Measurements from ENCODE around the gene MTHFD1L.

The MTHFD1L gene

DNA sequence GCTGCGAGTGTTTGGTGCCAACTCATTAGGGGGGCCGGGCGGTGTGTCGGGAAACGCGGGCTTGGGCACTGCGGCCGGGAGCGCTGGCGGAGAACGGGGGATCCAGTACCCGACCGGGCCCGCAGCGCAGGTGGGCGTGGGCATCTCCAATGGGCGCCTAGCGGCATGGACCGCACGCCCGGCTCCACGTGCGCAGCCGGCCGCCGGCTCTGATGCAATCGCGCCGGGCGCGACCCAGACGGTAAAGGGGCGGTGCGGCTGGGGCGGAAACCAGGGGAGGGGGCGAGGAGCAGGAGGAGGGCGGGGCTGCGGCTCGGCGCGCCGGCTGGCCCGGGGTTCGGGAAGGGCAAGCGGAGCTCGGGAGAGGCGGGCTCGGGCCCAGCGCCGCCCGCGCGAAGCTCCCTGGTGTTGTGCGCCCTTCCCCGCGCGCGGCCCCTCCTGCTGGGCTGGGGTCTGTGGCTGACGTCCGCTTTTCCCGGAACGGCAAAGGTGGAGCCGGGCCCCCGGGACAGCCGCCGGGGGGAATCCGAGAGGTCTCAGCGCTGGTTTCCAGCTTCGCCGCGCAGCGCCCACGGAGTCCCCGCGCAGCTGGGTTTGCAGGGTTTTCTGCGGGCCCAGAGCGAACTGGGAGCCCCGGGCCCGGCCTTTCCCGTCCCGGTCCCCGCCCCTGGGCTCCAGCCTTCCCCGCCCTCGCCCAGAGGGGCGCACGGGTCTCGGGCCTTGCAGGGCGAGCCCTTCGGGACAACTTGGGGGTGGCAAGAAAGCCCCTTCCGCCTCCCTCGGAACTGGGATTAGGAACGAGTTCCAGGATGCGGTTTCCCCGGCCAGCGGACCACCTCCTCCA lies 867 bp downstream of the MTHFD1L start:
- DNase-seq = peak; percentile 46 to 91 (median 54)

DNA sequence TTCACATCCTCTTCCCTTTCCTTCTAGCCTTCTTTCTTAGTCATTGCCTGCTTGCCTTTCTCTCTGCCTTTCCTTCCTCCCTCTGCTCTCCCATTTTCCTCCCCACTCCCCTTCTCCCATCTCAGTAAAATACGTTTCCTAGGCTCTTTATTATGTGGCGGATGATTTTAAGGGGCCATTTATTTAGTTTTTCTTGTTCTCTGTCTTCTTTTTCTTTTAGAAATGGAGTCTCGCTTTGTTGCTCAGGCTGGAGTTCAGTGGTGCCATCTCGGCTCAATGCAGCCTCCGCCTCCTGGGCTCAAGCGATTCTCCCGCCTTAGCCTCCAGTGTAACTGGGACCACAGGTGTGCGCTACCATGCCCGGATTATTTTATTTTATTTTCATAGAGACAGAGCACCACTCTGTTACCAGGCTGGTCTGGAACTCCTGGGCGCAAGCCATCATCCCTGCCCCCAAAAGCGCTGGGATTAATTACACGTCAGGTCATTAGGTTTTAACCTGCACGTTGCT lies 1.5 kb downstream of the MTHFD1L start:
- no peak for DNase-seq

DNA sequence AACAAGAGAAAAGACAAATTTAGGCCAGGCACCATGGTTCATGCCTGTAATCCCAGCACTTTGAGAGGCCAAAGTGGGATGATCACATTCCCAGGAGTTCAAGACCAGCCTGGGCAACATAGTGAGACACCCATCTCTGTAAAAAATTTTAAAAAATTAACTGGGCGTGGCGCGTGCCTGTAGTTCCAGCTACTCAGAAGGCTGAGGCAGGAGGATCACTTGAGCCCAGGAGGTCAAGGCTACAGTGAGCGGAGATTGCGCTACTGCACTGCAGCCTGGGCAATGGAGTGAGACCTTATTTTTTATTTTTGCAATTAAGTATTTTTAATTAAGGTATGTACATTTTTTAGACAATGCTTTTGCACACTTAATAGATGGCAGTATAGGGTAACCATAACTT lies 3.3 kb downstream of the MTHFD1L start:
- no peak for DNase-seq

DNA sequence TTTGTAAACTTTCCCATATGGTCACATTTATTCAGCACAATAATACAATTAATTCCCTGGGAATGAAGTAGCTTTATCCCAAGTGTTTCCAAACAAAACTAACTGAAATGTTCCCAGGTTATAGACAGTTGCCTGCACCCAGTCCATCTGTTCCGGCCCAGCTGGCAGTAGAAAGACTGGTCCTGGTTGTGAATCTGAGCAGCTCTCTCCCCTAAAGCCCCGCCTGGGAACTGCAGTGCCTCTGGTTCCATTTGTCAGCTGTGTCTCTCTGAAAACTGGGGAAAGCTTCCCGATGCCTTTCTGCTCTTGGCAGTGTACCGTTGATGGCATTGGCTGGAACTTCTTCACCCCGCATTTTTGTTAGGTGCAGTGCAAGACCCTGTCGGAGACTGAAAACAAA lies 8.7 kb downstream of the MTHFD1L start:
- no peak for DNase-seq

DNA sequence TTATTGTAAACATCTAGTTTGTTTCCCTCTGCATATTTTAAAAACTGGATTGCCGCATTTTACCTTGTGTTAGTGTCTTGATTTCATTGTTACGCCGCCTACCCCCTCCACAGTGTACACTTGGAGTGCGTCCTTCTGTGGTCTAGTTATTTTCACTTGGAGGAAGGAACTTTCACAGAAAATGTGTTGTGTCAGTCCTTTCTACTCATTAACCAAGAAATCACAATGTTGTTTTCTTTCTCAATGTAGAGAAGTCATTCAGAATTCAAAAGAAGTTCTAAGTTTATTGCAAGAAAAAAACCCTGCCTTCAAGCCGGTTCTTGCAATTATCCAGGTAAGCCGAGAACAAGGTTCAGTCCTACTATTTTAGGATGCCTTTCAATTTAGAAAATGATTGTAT lies 10.3 kb downstream of the MTHFD1L start:
- no peak for DNase-seq

DNA sequence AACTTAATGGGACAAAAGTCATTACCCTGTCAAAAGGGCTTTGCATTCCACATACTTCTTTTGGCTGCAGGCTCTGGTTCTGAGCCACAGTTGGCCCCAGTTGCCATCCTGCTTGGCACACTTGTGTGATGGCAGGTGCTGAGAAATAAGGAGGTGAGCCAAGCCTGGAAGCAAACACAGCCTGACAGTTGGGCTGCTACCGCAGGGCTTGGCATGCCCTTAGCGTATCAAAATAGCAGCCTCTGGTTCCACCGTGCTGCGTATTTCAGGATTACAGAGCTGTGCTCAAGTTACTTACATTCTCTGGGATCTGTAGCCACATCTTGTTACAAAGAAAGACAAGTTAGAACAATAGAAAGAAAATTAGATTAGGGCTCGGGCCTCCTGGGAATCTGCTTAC lies 11.1 kb downstream of the MTHFD1L start:
- no peak for DNase-seq

DNA sequence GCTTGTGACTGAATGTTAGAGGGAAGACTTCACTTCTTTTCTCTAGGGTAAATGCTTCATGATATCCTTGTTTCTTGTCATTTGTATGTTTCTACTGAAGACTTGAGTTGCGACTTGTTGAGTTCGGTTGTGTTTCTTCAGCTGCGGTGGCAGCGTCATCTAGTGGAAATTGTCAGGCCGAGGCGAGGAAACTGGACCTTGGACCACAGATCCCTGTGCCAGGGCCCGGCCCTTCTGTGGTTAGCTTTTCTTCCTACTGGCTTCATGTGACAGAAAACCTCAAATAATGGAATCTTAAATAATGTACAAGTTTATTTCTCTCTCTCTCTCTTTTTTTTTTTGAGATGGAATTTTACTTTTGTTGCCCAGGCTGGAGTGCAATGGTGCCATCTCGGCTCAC lies 12.4 kb downstream of the MTHFD1L start:
- no peak for DNase-seq

DNA sequence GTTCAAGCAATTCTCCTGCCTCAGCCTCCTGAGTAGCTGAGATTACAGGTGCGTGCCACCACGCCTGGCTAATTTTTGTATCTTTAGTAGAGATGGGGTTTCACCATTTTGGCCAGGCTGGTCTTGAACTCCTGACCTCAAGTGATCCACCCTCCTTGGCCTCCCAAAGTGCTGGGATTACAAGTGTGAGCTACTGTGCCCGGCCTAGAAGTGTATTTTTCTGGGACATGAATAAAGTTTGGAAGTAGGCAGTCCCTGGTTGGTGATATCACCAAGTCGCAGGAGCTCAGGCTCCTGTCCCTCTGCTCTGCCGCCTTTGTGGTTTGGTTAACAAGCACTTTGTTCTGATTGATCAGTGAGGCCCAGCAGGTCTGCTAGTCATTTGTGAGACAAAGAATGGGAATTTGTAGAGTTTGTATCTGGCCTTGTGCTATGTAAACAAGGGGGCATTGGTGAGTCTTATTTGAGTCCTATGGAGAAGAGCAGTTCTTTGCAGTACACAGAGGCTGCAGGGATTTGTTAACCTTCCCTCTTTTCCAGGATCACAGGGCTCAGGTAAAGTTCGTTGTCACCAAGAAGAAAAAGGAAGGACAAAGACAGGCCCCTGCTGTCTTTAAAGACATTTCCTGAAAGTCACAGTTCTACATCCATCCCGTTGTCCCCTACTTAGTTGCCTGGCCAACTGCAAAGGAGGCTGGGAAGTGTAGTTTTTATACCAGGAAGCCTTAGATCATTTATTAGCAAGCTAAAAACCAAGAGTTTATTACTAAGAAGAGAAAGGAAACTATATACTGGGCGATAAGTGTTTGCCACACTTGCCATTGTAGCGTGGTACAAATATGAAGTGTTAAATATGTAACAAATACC lies 13.1 kb downstream of the MTHFD1L start:
- DNase-seq = no peak

DNA sequence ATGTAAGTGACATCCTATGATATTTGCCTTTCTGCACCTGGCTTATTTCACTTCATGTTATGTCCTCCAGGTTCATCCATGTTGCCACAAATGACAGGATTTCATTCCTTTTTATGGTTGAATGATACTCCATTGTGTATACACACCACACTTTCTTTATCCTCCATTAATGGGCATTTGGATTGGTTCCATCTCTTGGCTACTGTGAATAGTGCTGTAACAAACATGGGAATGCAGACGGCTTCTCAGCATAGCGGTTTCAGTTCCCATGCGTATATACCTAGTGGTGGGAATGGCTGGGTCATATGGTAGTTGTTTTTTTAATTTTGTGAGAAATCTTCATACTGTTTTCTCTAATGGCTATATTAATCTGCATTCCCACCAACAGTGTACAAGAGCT lies 14.8 kb downstream of the MTHFD1L start:
- DNase-seq = no peak

DNA sequence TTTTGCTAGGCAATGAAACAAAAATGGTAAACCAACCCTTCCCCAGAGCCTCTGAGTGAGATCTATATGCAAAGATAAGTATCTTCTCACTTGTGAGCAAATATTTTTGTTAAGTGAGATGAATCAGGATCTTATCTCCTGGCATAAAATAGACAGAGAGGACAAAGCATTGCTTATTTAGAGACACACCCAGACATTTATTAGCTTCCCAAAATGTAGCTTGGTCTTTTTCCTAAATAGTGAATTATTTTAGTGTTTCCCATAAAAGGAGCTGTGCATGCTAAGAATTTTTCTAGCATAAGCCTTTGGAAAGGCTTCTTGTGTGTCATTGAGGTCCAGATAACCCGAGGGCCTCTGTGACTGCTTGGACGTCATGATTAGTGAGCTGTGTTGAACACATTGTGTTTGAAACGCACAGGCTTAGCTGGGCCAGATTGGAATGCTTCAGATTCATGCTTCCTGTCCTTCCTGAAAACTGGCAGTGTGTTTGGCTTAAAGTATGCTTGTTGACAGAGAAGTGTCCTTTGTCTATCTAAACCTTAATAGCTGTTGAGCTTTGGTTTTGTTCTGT lies 16.5 kb downstream of the MTHFD1L start:
- no peak for DNase-seq

DNA sequence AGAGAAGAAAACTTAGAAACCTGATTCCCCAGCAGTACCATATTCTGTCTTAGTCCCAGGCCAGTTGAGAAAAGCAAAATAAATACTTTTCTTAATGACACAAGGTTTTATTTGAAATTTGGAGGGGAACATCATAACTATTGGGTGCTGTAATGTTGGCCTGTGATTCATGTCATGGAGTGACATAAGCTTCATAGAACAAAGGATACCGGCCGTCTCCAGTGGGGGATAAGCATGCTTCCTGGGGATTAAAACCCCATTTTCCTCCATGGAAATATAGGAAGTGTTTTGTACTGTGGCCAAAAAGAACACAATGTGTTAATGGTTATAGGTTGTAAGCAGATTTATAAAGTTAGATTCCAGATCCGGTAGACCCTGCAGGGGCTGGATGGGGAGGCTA lies 18.0 kb downstream of the MTHFD1L start:
- no peak for DNase-seq

DNA sequence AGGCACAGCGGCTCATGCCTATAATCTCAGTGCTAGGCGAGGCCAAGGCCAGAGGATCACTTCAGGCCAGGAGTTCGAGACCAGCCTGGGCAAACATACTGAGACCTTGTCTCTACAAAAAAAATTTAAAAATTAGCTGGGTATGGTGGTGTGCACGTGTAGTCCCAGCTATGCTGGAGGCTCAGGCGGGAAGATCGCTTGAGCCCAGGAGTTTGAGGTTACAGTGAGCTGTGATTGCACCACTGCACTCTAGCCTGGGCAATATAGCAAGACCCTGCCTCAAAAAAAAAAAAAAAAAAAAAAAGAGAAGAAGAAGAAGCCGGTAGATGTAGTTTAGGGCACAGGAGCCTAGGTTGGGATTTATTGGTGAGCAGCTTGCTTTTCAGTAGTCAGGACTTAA lies 20.7 kb downstream of the MTHFD1L start:
- DNase-seq = no peak

DNA sequence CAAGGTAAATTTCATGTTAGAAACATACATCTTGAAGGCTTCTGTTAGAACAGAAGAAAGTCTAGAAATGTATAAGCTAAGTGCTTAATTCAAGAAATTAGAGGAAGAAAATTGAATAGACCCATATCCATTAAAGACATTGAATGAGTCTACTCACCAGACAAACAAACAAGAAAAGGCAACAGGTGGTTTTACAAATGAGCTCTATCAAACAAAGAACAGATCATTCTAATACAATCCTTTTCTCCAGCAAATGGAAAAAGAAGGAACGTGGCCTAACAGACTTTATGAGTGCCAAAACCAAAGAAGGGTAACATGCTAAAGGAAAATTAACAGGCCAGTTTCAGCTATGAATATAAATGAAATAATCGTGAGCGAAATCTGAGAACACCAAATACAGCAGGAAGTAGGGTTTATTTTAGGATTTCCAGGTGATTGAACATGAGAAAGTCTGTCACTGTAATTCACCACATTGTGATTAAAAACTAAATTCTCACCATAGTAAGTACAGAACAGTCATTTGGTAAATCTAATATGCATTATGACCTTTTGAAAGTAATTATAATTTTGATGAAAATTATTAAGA lies 22.6 kb downstream of the MTHFD1L start:
- DNase-seq = no peak

DNA sequence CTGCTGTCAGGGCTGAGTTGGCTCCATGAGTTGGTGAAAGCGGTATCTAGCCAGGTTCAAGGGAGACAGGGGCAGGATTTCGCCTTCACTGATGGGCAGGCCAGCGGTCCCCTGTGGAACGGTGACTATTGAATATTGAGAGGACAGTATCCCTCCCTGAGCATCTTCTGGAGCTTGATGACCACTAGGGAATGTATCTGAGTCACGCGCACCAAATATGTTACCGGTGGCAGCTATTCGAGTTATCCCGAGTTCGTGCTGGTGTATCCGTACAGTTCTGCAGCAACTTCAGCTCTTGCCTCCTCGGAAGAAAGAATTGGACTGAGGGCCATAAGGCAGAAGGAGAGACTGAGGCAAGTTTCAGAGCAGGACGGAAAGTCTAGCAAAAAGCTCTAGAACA lies 24.8 kb downstream of the MTHFD1L start:
- no peak for DNase-seq

DNA sequence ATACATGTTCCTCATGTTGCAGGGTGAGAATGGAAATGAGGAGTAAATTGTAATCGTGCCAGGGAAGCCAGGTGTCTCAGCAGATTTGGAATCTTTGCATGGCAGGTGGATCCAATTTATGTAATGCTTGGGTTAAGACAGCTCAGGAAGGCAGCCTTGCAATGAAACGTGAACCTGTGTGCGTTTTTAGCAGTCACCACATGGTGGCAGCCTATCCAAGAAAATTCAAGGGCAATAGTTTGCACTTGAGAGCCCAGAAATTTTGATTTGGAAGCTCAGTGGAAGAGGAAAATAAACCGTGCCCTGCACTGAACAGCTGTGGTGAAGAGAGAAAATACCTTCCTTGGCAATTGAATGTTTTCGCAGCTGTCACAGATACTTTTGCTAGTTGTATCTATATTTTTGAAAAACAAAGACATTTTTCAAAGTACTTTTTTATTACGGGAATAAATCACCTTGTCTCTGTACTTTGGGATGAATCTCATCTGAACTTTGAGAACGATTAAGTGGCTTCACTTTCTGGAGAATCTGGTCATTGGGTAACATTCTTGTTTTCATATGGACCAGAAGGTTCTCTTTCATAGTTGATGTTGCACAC lies 26.5 kb downstream of the MTHFD1L start:
- peak; percentile 17 to 50 (median 42) for DNase-seq

DNA sequence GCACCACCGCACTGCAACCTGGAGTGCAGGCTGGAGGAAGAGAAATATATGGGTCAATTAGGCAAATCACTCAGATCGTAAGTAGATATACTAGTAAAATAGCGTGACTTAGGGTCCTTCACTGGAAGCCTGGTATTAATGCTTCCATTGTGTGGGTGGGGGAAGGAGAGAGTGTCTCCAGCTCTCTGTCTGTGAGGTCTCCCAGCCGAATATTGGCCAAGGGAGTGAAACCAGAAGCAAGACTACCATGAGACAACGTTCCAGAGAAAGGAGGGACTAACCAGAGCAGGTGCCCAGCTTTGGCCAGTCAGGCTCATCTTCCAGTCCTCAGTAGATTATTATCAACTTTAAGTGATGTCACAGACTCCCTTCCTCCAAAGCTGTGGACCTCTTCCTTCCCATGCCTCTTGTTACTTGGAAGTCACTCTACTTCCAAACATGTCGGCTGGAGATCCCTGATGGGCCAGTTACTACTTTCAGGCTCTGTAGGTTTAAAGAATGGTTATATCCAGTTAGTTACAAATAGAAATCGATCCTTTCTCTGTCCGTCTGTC lies 28.8 kb downstream of the MTHFD1L start:
- DNase-seq = no peak

DNA sequence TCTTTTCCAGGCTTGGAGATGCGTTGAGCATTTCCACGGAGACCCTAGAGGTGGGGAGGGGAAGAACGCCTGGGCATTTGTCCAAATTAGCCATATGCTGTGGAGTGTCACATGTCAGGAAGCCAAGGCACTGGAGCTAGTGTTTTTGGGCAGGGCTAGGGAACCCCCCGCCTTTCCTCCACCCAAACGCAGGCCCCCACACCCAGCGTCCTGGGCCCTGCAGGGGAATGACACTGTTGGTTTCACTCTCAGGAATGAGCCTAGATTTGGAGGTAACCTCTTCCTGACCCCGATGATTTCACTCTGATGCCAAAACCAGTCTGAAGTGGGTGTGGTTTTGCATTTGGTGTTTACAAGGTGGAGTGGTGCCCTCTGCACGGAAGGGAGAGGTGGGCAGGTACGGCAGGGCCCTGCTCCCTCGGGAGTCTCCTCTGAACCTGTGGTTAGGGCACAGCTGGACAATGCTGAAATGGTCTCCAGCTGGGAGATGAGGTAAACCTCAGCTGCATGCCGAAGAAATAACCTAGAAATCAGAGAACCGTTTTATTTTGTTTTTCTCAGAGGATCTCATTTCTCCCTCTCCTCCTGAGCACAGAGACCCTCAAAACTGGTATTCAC lies 29.5 kb downstream of the MTHFD1L start:
- DNase-seq = peak in 2 of 5 donors; percentile 6 to 23

DNA sequence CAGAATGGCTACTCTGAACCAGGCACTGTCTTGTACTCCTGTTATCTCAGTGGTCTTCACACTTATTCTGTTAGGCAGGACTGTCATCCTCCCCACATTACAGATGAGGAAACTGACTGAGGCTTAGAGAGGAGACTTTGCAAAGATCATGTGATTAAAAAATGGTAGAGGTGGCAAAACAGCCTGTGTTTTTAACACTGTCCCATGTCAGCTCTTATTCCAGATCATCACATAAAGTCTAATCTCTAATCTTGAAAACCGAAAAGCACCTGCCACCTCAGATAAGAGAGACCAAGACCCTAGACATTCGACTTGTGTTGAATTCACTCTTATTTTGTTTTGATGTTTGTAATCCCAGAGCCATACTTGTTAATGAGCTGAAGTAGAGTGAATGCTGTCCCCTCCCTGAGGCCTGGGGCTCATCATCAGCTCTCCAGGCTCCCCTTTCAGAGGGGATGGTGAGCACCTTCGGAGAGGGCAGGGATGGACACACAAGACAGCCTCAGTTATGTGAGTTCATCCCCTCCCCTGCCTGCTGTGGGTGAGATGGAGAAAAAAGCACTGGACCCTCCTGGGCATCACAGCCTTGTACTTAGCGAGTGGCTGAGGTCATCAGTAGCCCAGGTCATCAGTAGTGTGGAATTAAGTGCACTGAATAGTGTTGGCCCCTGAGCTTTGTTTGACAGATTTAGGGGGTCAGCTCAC lies 30.6 kb downstream of the MTHFD1L start:
- DNase-seq = no peak

DNA sequence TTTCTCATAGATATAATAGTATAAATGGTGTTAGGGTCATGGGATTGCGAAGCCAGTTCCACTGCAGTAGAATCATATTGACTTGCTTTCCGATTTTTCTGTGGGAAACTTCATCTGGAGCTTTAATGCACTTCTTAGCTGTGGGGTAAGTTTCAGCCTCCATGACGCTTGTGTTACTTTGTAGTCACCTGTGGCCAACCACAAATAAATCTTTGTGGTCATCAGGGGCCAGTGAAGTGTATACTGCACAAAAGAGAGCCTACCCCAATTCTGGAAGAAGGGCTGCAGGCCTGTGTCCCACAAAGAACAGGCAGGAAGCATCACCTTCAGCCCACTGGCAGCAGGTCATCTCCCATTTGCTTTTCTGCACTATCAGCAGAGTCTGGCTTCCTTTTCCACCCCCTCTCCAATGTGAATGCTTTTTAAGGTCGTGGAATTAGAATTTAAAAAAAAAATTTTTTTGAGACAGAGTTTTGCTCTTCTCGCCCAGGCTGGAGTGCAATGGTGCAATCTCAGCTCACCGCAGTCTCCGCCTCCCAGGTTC lies 32.0 kb downstream of the MTHFD1L start:
- DNase-seq = no peak

DNA sequence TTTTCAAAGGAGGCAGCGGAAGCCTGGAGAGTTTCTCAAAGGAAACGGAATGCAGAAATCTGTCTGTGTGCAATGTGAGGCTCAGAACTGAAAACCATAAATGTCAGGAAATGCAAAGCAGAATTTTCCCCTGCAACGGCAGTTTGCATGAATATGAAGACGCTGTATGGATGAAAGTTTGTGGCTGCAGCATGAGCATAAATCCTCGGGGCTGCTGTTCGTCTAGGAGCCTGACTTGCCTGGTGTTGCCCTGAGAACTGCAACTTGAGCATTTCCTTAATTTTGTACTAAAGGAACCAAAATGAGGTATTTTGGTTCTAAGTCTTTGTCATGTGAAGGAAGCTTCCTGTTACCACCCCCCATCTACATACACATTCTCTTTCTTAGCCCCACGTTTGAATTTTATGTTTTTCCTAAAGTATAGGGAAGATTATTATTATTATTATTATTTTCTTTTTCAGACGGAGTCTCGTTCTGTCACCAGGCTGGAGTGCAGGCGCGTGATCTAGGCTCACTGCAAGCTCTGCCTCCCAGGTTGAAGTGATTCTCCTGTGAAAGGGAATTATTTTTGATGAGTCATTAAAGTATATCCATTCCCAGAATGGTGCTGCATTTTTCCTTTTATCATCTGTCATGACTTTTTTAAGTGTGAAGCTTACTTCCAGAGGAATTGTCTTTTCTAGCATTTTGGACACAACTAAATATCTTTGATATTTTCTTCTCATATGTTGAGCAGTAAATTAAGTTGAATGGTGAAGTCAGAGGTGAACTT lies 33.1 kb downstream of the MTHFD1L start:
- no peak for DNase-seq
